Measurements from ENCODE around the gene KDM1B.

Gene KDM1B

DNA sequence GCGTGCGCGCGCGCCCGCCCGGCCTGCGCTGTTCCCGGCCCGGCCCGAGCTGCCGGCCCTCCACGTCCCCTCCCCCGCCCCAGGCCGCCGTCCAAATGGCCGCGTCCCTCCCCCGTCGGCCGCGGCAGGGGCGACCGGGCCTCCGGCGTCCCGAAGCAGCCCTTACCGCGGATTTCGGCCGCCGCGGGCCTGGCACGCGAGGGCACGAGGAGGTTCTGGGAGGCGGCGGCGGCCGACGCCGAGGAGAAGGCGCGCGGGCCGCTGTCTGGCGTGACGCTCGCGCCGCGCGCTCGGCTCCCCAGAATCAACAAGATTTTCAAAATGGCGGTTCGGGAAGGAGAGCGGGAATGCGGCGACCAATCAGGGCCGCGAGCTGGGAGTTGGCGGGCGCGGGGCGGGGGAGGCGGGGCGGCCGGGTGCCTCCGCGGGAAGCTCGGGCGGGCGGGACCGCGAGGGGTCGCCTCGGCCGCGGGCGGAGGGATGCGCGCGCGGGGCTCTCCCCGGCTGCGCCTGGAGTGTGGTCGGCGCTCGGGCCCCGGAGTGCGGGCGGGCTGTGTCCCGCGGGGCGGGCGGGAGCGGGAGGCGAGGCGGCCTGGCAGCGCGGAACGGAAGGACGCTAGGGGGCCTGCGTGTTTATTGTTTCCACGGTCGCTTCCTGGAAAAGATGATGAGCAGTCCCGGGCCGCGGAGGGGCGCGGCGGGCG lies 109.1 kb downstream of the KDM1B start, which contains the start of gene DEK:
Gene DEK (minus strand): TSS at position 312 of the 704 bp plus-strand sequence. CDS start 543 bp downstream, outside the sequence.
- DNase-seq, result peak; percentile 73 to 83

DNA sequence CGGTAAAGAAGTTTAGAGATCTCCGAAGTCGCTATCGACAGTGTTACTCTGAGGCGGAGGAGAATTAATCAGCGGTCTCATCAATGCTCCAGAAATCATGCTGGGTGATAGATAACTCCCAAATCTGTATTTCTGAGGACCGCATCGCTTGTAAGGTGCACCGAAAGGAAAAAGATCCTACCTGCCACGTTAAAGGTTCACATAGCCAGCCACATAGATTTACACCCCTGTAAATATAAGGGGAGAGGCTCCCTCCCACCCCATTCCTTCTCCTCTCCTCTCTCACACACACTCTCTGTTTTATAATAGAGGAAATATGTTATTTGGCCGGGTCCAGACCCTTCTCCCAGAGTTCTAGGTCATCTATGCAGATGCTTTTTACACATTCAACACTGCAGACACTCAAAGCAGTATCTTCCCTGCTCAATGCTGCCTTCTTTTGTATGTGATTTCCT lies 109.7 kb downstream of the KDM1B start:
- no peak for DNase-seq

DNA sequence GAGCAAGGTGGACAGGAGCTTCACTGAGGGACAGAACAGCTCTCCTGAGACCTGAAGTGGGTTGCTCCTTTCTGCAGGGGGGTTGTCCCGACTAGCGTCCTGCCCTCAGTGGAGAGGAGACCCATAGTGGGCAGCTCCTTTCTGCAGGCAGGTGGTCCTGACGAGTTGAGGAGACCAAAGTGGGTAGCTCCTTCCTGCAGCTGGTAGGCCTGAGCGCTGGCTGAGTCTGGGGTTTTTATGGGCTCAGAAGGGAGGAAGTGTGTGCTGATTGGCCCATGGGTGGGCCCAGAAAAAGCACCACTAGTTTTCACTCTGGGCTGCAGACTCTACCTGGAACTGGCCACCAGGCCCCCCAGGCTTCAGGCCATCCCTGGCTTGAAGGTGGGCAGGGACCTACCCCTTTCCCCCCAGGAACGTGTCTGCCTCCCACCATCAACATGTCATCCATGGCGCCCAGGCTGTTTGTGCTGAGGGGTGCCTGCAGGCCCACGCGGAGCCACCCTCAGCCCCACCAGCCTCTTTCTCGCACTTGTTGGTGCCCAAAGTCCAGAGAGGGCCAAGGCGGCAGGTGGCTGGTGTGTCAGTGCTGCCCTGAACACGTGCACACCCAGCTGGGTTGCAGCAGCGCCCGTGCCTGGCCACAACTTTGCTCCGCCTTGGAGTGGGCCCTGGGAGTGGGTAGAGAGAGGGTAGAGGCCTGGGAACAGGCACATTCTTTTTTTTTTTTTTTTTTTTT lies 110.7 kb downstream of the KDM1B start:
- DNase-seq, result no peak

DNA sequence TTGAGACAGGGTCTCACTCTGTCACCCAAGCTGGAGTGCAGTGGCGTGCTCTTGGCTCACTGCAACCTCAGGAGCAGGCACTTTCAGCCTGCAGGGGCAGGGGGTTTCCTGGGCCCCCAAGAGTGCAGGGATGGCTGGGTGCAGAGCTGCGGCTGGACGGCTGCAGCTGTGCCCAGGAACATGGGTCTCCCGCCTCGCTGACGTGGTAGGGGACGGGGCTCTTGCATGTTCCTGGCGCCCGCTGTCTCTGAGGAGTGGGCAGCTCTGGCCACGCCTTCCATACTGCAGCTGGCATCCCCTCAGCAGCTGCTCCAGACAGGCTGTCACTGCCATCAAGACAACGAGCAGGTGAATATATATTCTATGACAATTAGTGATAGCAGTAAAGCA lies 111.3 kb downstream of the KDM1B start:
- DNase-seq, result no peak

DNA sequence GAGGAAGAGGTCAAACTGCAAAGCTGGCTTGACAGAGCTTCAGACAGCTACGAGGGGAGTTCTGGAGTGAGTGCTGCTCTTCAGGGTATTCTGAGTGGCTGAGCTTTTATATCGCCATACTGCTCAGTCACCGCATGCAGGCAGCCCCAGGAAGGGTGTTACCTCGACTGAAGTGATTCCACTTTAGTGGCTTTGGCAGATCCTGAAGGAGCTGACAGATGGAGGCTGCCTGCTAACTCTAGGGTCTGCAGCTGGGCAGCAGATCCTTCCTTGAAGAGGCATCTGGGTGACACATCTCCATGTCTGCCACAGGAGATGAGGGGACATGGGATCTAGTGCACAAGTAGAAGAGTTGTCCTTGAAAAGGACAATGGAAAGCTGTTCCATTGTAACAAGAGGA lies 112.8 kb downstream of the KDM1B start:
- no peak for DNase-seq

DNA sequence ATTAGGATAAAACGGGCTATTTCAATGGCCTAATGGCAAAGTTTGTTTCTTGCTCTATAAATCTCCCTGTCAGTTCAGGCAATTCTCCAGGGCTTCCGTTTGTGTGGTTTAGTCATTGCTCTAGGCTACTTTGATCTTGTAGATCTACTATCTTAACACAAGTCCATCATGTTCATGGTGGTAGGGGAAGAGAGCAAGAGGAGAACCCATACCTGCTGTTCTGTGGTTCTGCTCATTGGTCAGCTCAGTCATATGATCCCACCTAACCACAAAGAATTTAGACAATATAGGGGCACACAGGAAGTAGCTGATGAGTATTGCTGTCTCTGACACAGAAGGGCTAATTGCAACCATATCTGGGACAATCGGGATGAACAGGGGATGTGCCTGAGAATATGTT lies 114.0 kb downstream of the KDM1B start:
- no peak for DNase-seq

DNA sequence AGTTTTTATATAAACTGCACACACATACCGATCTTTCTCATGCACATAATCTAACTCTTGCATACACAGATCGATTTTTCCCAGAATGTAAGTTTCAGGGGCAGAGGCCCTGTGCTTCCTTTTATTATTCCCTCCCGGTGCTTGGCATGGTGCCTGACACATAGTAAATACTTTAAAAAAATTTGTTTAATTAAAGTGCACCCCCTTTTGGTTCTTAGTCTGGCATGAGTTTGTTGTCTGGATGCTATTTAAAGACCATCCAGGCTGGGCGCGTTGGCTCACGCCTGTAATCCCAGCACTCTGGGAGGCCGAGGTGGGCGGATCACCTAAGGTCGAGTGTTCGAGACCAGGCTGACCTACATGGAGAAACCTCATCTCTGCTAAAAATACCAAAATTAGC lies 114.5 kb downstream of the KDM1B start:
- no peak for DNase-seq

DNA sequence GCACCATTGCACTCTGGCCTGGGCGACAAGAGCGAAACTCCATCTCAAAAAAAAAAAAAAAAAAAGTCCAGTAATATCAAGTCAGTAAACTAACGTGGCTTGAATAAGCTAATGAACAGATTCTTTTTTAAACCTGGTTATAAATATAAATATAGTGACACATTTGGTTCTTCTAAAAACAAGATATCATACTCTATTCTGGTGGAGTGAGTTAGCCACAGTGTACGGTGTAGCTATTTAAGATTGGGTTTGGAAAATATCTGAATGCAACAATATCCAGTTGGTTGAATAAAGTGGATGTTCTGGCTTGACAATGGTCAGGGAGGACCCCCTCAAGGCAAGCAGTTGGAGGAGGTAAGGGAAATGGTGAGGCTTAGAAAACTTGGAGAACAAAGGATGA lies 115.0 kb downstream of the KDM1B start:
- DNase-seq, result no peak

Data from inflammatory macrophage treated with lipopolysaccharide for 1 hour (primary cell).